SH-SY5Y (cell line): ENCODE results near the gene STAT4.

Experiments
- GATA2 ChIP-seq: IDR thresholded peaks from 2 replicates; pipeline ENCODE4 v1.6.1; 2011; ENCODE audit warnings: mild to moderate bottlenecking, low read depth, low read length
- GATA3 ChIP-seq: IDR thresholded peaks from 2 replicates; pipeline ENCODE4 v1.6.1; 2011; ENCODE audit warnings: low read depth, mild to moderate bottlenecking, low read length, moderate library complexity

- TF ChIP-seq GATA2 (no peak), GATA3 (no peak)
Measured at GRCh38 chr2:191190861-191191552, 40.2 kb upstream of the STAT4 start.
